Thoracic aorta (tissue), 2 donors: ENCODE data around the gene MUC5AC. TPM values are rescaled to one million over a fixed set of nuclear protein-coding genes. Genes with fewer than 3 reads are reported as not detected.

Source experiments
- ATAC-seq: fragments of 150-250 bp; one replicate; pipeline ENCODE4 v1.8.0; 2017; ENCODE audit warnings: low read depth; ENCODE audit not compliant: insufficient number of reproducible peaks, low FRiP score
- DNase-seq: peaks from one replicate; pipeline ENCODE4 v3.0.0-alpha.2; 2020; ENCODE audit warnings: low spot score
- H3K27ac ChIP-seq, 2 donors: fragments of 200-600 bp; sonication (generic); 1 replicate in 1 of 2; 2 replicates in 1 of 2; pipeline ENCODE4 v1.5.1; 2016; ENCODE audit warnings: mild to moderate bottlenecking in 2 of 2, moderate library complexity in 2 of 2
- H3K27me3 ChIP-seq: fragments of 200-600 bp; sonication (generic); replicated peaks from 2 replicates; pipeline ENCODE4 v1.6.0; 2016; ENCODE audit warnings: mild to moderate bottlenecking; ENCODE audit not compliant: insufficient read depth
- H3K36me3 ChIP-seq: fragments of 200-600 bp; sonication (generic); one replicate; pipeline ENCODE4 v1.5.1; 2016
- H3K4me1 ChIP-seq, 2 donors: fragments of 200-600 bp; sonication (generic); 1 replicate in 1 of 2; 2 replicates in 1 of 2; pipeline versions ENCODE4 v1.5.1 to v1.6.0; 2016; ENCODE audit warnings: low read depth in 2 of 2, mild to moderate bottlenecking in 1 of 2; ENCODE audit not compliant: control insufficient read depth in 1 of 2
- H3K4me3 ChIP-seq: fragments of 200-600 bp; sonication (generic); 2 replicates; pipeline ENCODE4 v1.5.1; 2016; ENCODE audit warnings: mild to moderate bottlenecking
- H3K9me3 ChIP-seq: fragments of 200-600 bp; sonication (generic); 2 replicates; pipeline ENCODE4 v1.5.1; 2016
- total RNA-seq, 2 donors: library from RNA; depleted of rRNA; stranded (reverse); fragments of >200 nt; gene quantifications; one replicate each; pipeline versions ENCODE4 v1.1.0 to v1.2.3, GENCODE V29; 2016
- TF ChIP-seq, protein P1 (sequence below): fragments of 200-600 bp; sonication (generic); IDR thresholded peaks from one replicate; pipeline ENCODE4 v1.5.1; 2019; ENCODE audit warnings: antibody characterized with exemption

The MUC5AC gene
- total RNA-seq, 2 donors from 2014 or later = 45.9 TPM; not detected in 1

DNA sequence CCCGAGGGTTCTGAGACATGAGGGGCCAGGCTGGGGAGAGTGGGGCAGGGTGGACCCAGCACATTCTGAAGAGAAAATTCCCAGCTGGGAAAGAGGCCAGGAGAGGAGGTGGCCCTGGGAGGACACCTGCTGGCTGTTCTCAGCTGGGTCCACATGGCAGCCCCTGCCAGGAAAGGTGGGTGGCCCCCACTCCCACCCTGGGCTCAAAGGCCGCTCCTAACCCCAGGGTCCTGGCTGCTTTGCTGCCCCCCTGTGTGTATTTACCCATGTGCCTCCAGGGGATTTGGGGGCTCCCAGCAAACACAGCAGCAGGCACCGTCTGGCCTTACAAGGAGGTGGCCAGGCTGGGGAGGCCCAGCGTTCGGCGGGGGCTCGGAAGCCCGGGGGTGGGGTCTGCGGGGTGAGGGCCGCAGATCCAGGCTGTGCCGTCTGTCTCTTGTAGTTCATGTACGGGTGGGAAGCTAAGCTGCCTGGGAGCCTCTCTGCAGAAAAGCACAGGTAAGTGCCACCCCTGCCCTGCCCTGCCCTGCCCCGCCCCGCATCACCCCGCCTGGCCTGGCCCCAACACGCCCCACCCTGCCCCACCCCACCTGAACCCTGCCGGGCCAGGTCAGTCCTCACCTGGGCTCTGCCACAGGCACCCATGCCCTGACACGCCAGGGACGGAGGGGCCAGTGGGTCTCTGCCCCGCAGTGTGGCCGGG lies 75.7 kb downstream of the MUC5AC start:
- Histone ChIP-seq H3K4me1 (no peaks in the 10 kb centered on the region), H3K27ac (no peak overlapping the region), H3K9me3 (no peaks in the 10 kb centered on the region), H3K27me3 (no peaks in the 10 kb centered on the region), H3K4me3 (no peak overlapping the region), H3K36me3 (no peaks in the 10 kb centered on the region)
- TF ChIP-seq, protein P1, sequence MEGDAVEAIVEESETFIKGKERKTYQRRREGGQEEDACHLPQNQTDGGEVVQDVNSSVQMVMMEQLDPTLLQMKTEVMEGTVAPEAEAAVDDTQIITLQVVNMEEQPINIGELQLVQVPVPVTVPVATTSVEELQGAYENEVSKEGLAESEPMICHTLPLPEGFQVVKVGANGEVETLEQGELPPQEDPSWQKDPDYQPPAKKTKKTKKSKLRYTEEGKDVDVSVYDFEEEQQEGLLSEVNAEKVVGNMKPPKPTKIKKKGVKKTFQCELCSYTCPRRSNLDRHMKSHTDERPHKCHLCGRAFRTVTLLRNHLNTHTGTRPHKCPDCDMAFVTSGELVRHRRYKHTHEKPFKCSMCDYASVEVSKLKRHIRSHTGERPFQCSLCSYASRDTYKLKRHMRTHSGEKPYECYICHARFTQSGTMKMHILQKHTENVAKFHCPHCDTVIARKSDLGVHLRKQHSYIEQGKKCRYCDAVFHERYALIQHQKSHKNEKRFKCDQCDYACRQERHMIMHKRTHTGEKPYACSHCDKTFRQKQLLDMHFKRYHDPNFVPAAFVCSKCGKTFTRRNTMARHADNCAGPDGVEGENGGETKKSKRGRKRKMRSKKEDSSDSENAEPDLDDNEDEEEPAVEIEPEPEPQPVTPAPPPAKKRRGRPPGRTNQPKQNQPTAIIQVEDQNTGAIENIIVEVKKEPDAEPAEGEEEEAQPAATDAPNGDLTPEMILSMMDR = no peak
- ATAC-seq (no peak), DNase-seq (no peak)

DNA sequence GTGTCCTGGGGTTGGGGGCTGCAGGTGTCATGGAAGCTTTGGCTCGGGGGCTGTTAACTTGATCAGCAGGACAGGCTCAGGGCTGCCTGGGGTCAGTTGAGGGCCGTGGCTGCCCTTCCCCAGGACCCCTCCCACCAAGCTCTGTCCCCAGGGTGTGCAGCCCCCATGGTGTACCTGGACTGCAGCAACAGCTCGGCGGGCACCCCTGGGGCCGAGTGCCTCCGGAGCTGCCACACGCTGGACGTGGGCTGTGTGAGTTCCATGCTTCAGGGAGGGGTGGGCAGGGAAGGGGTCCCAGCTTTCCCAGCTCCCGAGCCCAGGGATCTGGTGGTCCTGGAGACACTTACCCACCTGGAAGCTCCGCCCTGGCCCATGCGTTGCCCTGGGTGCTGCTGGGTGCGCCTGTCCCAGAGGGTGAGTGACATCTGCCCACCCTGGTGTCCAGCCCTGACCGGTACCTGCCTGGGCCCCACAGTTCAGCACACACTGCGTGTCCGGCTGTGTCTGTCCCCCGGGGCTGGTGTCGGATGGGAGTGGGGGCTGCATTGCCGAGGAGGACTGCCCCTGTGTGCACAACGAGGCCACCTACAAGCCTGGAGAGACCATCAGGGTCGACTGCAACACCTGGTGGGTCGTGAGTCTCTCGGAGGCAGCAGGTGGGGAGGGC lies 76.4 kb downstream of the MUC5AC start:
- H3K4me1 ChIP-seq = no peaks in the 10 kb centered on the region
- H3K4me3 ChIP-seq = no peak overlapping the region
- no peaks in the 10 kb centered on the region for H3K36me3 ChIP-seq
- ATAC-seq (no peak), DNase-seq (no peak)
- H3K27ac ChIP-seq = no peak overlapping the region
- H3K9me3 ChIP-seq = no peaks in the 10 kb centered on the region
- TF ChIP-seq, protein P1 = no peak
- no peaks in the 10 kb centered on the region for H3K27me3 ChIP-seq

DNA sequence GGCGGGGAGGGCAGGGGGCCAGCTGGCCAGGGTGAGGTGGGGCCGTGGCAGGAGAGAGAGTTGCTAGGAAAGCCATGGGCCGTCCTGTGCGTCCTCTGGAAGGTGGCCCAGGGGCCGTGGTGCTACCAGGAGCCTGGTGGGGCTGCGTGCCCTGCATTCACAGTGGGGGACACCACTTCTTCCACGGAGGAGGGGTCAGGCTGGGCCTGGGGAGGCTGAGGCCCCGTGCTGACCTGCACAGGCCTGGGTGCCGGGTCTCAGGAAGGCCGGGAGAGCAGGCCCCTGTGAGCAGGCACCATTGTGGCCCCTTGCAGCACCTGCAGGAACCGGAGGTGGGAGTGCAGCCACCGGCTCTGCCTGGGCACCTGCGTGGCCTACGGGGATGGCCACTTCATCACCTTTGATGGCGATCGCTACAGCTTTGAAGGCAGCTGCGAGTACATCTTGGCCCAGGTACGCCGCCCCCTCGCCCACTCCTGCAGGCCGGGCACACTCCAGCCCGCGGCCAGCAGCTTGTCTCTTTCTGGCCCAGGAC lies 77.1 kb downstream of the MUC5AC start:
- ATAC-seq (no peak), DNase-seq (no peak)
- H3K27me3 ChIP-seq = no peaks in the 10 kb centered on the region
- TF ChIP-seq, protein P1 = no peak
- no peak overlapping the region for H3K27ac ChIP-seq
- H3K4me1 ChIP-seq = no peaks in the 10 kb centered on the region
- H3K36me3 ChIP-seq = no peaks in the 10 kb centered on the region
- H3K4me3 ChIP-seq = no peak overlapping the region
- H3K9me3 ChIP-seq = no peaks in the 10 kb centered on the region

DNA sequence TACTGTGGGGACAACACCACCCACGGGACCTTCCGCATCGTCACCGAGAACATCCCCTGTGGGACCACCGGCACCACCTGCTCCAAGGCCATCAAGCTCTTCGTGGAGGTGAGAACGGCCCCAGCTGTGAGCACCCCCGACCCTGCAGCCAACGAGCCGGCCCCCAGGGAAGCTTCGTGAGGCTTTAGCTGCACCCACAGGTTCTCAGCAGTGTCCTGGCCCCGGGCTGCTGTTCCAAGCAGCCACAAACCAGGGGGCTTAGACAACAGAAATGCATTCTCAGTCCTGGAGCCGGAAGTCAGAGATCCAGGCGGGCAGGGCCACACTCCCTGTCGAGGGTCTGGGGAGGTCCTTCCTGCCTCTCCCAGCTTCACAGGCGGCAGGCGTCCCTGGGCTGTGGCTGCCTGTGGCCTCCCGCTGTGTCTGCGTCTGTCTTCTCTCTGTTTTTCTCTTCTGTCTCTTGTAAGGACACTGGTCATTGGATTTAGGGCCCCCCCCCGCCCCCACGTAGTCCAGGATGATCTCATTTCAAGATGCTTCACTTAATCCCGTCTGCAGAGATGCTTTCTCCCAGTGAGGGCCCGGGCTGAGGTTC lies 77.7 kb downstream of the MUC5AC start:
- Histone ChIP-seq H3K4me1 (no peaks in the 10 kb centered on the region), H3K36me3 (no peaks in the 10 kb centered on the region), H3K27ac (no peak overlapping the region), H3K4me3 (no peak overlapping the region), H3K9me3 (no peaks in the 10 kb centered on the region), H3K27me3 (no peaks in the 10 kb centered on the region)
- DNase-seq (no peak), ATAC-seq (no peak)
- TF ChIP-seq, protein P1 = no peak

GRCh38 chr11:1235901-1236315 lies 78.2 kb downstream of the MUC5AC start:
- H3K27me3 ChIP-seq = no peaks in the 10 kb centered on the region
- ATAC-seq (no peak), DNase-seq (no peak)
- H3K4me3 ChIP-seq = no peak overlapping the region
- no peak overlapping the region for H3K27ac ChIP-seq
- TF ChIP-seq, protein P1 = no peak
- no peaks in the 10 kb centered on the region for H3K36me3 ChIP-seq
- no peaks in the 10 kb centered on the region for H3K4me1 ChIP-seq
- no peaks in the 10 kb centered on the region for H3K9me3 ChIP-seq
